Suprapubic skin (tissue), 3 donors: Measurements from ENCODE around the gene DAZL.
"Not testable (repeated sequence)": the region's sequence is repeated elsewhere in the genome, so short reads cannot be mapped to it uniquely, and the experiment has no call there.

Source experiments
- POLR2AphosphoS5 ChIP-seq, 3 donors: sonication (generic); formaldehyde crosslinking; IDR thresholded peaks; one replicate each; pipeline ENCODE4 v1.6.1; 2017; ENCODE audit warnings: antibody characterized with exemption in 3 of 3
- TF ChIP-seq, protein P1 (sequence below), 2 donors: fragments of 200-600 bp in 1 of 2; fragments of 450-650 bp in 1 of 2; sonication (generic) in 1 of 2; IDR thresholded peaks; one replicate each; pipeline ENCODE4 v1.5.1; 2016 to 2019; ENCODE audit warnings: antibody characterized with exemption in 2 of 2, mild to moderate bottlenecking in 1 of 2, moderate library complexity in 1 of 2

DNA sequence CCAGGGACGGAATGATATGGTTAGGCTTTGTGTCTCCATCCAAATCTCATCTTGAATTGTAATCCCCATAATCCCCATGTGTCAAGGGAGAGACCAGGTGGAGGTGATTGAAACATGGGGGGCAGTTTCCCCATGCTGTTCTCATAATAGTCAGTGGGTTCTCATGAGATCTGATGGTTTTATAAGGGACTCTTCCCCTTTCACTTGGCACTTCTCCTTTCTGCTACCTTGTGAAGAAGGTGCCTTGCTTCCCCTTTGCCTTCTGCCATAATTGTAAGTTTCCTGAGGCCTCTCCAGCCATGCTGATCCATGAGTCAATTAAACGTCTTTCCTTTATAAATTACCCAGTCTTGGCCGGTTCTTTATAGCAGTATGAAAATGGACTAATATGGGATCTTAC, 11.9 kb upstream of the DAZL start:
- TF ChIP-seq, protein P1, sequence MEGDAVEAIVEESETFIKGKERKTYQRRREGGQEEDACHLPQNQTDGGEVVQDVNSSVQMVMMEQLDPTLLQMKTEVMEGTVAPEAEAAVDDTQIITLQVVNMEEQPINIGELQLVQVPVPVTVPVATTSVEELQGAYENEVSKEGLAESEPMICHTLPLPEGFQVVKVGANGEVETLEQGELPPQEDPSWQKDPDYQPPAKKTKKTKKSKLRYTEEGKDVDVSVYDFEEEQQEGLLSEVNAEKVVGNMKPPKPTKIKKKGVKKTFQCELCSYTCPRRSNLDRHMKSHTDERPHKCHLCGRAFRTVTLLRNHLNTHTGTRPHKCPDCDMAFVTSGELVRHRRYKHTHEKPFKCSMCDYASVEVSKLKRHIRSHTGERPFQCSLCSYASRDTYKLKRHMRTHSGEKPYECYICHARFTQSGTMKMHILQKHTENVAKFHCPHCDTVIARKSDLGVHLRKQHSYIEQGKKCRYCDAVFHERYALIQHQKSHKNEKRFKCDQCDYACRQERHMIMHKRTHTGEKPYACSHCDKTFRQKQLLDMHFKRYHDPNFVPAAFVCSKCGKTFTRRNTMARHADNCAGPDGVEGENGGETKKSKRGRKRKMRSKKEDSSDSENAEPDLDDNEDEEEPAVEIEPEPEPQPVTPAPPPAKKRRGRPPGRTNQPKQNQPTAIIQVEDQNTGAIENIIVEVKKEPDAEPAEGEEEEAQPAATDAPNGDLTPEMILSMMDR (IDR thresholded peaks at IDR 0.05): not testable (repeated sequence)
- not testable (repeated sequence) for TF ChIP-seq POLR2AphosphoS5 (IDR thresholded peaks at IDR 0.05)
